HepG2 (cell line): ENCODE results near the gene CDK14.

Source experiments
- CEBPB ChIP-seq: IDR thresholded peaks from 2 replicates; pipeline ENCODE4 v1.6.1; 2011; ENCODE audit warnings: low read depth, low read length, improper control_type of control experiment, borderline replicate concordance
- KAT7 ChIP-seq: IDR thresholded peaks from 2 replicates; pipeline ENCODE4 v1.6.1; 2018; ENCODE audit warnings: borderline replicate concordance, missing compliant biosample characterization
- MIER2 ChIP-seq: IDR thresholded peaks from 2 replicates; pipeline ENCODE4 v1.6.1; 2016; ENCODE audit warnings: missing biosample characterization, missing genetic modification reagents
- NFKBIZ ChIP-seq: IDR thresholded peaks from 2 replicates; pipeline ENCODE4 v1.6.1; 2018; ENCODE audit warnings: missing genetic modification reagents, missing compliant biosample characterization
- NR2C2 ChIP-seq: sonication (generic); formaldehyde crosslinking; IDR thresholded peaks from 2 replicates; pipeline ENCODE4 v1.4.0; 2020; ENCODE audit warnings: missing genetic modification reagents, mild to moderate bottlenecking, moderate library complexity, borderline replicate concordance
- PHB2 ChIP-seq: fragments of 450-650 bp; IDR thresholded peaks from 2 replicates; pipeline ENCODE4 v1.6.1; 2018; ENCODE audit not compliant: partially characterized antibody
- POLR2AphosphoS5 ChIP-seq: IDR thresholded peaks from 2 replicates; pipeline ENCODE4 v1.6.1; 2012; ENCODE audit warnings: low read depth, low read length
- REL ChIP-seq: sonication (generic); formaldehyde crosslinking; conservative IDR thresholded peaks from 2 replicates; pipeline ENCODE4 v1.8.0; 2022; ENCODE audit warnings: mild to moderate bottlenecking, missing genetic modification reagents, moderate library complexity
- RFX5 ChIP-seq: IDR thresholded peaks from 2 replicates; pipeline ENCODE4 v1.6.1; 2011; ENCODE audit warnings: low read depth, low read length, improper control_type of control experiment
- TFE3 ChIP-seq: IDR thresholded peaks from 2 replicates; pipeline ENCODE4 v1.6.1; 2016
- ZNF747 ChIP-seq: sonication (generic); formaldehyde crosslinking; IDR thresholded peaks from 2 replicates; pipeline ENCODE4 v1.8.1; 2023; ENCODE audit warnings: missing genetic modification reagents, mild to moderate bottlenecking, borderline replicate concordance
- ZNF839 ChIP-seq: sonication (generic); formaldehyde crosslinking; IDR thresholded peaks from 2 replicates; pipeline ENCODE4 v1.4.0; 2020; ENCODE audit warnings: missing genetic modification reagents, mild to moderate bottlenecking, borderline replicate concordance

- TF ChIP-seq KAT7 (CRISPR knock-in tag) (no peak), CEBPB (peak; percentile 80), REL (CRISPR knock-in tag) (no peak), ZNF839 (no peak), NFKBIZ (CRISPR knock-in tag) (no peak), ZNF747 (CRISPR knock-in tag) (no peak), TFE3 (CRISPR knock-in tag) (no peak), MIER2 (CRISPR knock-in tag) (no peak; the same call in 1 of the 2 replicates), RFX5 (no peak), PHB2 (no peak), NR2C2 (CRISPR knock-in tag) (no peak), POLR2AphosphoS5 (no peak)
These were observed 170.9 kb downstream of the CDK14 start for GRCh38 chr7:90766814-90767564.
